Adipose tissue (tissue), 3 donors: Measurements from ENCODE around the gene BRK1. TPM values are rescaled to one million over a fixed set of nuclear protein-coding genes. Genes with fewer than 3 reads are reported as not detected.
"Not testable (repeated sequence)": the region's sequence is repeated elsewhere in the genome, so short reads cannot be mapped to it uniquely, and the experiment has no call there.

Experiments
- H3K27ac ChIP-seq: one replicate; pipeline ENCODE4 v1.5.1; 2013; ENCODE audit warnings: low read depth, low read length
- WGBS, 3 donors: extraction: QIAGEN DNeasy Blood & Tissue Kit; methylation state at CpG; one replicate each; pipeline ENCODE4 v1.1.7; 2013; 5-methylcytosine and 5-hydroxymethylcytosine counted together
- polyA plus RNA-seq, 3 donors: library from polyadenylated mRNA; stranded (reverse); fragments of 200-250 nt; gene quantifications; one replicate each; pipeline ENCODE4 v1.2.3, GENCODE V29; 2013
- donor health status: healthy with polysubstance abuse.
- donor health status: Bipolar disorder and iron deficiency.
- donor health status: healthy.

BRK1 gene
- polyA plus RNA-seq, result 100 to 1,000 TPM in 2 of 3 donors, 10 to 100 TPM in 1; 80.1 to 293 (median 194) TPM

GRCh38 chr3:10115326-10116137, at the start of gene BRK1:
Gene BRK1 (plus strand): TSS chr3:10115675. CDS start chr3:10115702, 27 bp downstream.
- whole genome bisulfite sequencing, 3 donors, result 0% methylated on average over 51 to 54 of the region's 54 CpGs
- no peak within 1 kb of the TSS for H3K27ac ChIP-seq

GRCh38 chr3:10070077-10070476, 45.4 kb upstream of the BRK1 start:
- WGBS, 3 donors, result 95 to 97% (median 95%) methylated on average over 7 to 30 of the region's 33 CpGs
- H3K27ac ChIP-seq, result not testable (repeated sequence)

- no peak overlapping the region for H3K27ac ChIP-seq
Measured at GRCh38 chr3:10074666-10075065, 40.8 kb upstream of the BRK1 start.

GRCh38 chr3:10081871-10082270, 33.6 kb upstream of the BRK1 start:
- WGBS, 3 donors, result 92 to 96% (median 94%) methylated on average over 4 of the region's 4 CpGs
- no peak overlapping the region for H3K27ac ChIP-seq

- no peak overlapping the region for H3K27ac ChIP-seq
- 85 to 96% (median 94%) methylated on average over 1 of the region's 1 CpG for WGBS, 3 donors
Measured at GRCh38 chr3:10085738-10086137, 29.7 kb upstream of the BRK1 start.

GRCh38 chr3:10088256-10088655, 27.2 kb upstream of the BRK1 start:
- WGBS, 3 donors, result 75 to 96% (median 95%) methylated on average over 4 of the region's 4 CpGs
- H3K27ac ChIP-seq, result no peak overlapping the region

- 39 to 96% (median 92%) methylated on average over 6 of the region's 6 CpGs for WGBS, 3 donors
Measured at GRCh38 chr3:10090179-10090578, 25.3 kb upstream of the BRK1 start.

GRCh38 chr3:10090774-10091173, 24.7 kb upstream of the BRK1 start:
- not testable (repeated sequence) for H3K27ac ChIP-seq
- 67 to 80% methylated on average over 1 of the region's 1 CpG; no CpG with 5 or more reads in 1 of the 3 donors for WGBS, 3 donors

More at GRCh38 chr3:10090179-10090578, 25.3 kb upstream of the BRK1 start:
- H3K27ac ChIP-seq, result no peak overlapping the region

GRCh38 chr3:10091387-10091786, 24.1 kb upstream of the BRK1 start:
- WGBS, 3 donors, result 86 to 93% methylated on average over 1 to 2 of the region's 2 CpGs; no CpG with 5 or more reads in 1 of the 3 donors
- H3K27ac ChIP-seq, result not testable (repeated sequence)

GRCh38 chr3:10093678-10094077, 21.8 kb upstream of the BRK1 start:
- H3K27ac ChIP-seq, result no peak overlapping the region
- 96 to 98% (median 96%) methylated on average over 3 of the region's 3 CpGs for WGBS, 3 donors

GRCh38 chr3:10099041-10099440, 16.4 kb upstream of the BRK1 start:
- no peak overlapping the region for H3K27ac ChIP-seq
- 97 to 98% (median 97%) methylated on average over 5 of the region's 5 CpGs for WGBS, 3 donors

GRCh38 chr3:10106919-10107318, 8.6 kb upstream of the BRK1 start:
- WGBS, 3 donors, result 69 to 87% (median 74%) methylated on average over 2 of the region's 2 CpGs

GRCh38 chr3:10108091-10108490, 7.4 kb upstream of the BRK1 start, which contains the start of gene FANCD2OS:
Gene FANCD2OS (minus strand): TSS chr3:10108255. CDS start chr3:10104774, 3,481 bp downstream.
- H3K27ac ChIP-seq, result no peak within 1 kb of the TSS
- 75 to 82% (median 75%) methylated on average over 26 to 28 of the region's 28 CpGs for WGBS, 3 donors

More at GRCh38 chr3:10106919-10107318, 8.6 kb upstream of the BRK1 start:
- H3K27ac ChIP-seq, result no peak overlapping the region

GRCh38 chr3:10116138-10116460, 624 bp downstream of the BRK1 start:
- 0 to 1% (median 0%) methylated on average over 10 of the region's 10 CpGs for WGBS, 3 donors
- no peak overlapping the region for H3K27ac ChIP-seq

GRCh38 chr3:10116928-10117327, 1.5 kb downstream of the BRK1 start:
- H3K27ac ChIP-seq, result no peak overlapping the region
- 90 to 94% (median 92%) methylated on average over 4 of the region's 4 CpGs for WGBS, 3 donors

GRCh38 chr3:10119376-10119775, 3.9 kb downstream of the BRK1 start:
- WGBS, 3 donors, result 72 to 84% (median 83%) methylated on average over 4 of the region's 4 CpGs
- H3K27ac ChIP-seq, result no peak overlapping the region

- WGBS, 3 donors, result 91 to 94% (median 92%) methylated on average over 2 of the region's 2 CpGs
- no peak overlapping the region for H3K27ac ChIP-seq
Measured at GRCh38 chr3:10121064-10121463, 5.6 kb downstream of the BRK1 start.

GRCh38 chr3:10122724-10123123, 7.2 kb downstream of the BRK1 start:
- H3K27ac ChIP-seq, result peak overlapping the region; percentile 48
- WGBS, 3 donors, result 80 to 86% (median 86%) methylated on average over 4 of the region's 4 CpGs

- not testable (repeated sequence) for H3K27ac ChIP-seq
- WGBS, 3 donors, result 89 to 92% (median 91%) methylated on average over 9 of the region's 9 CpGs
Measured at GRCh38 chr3:10135872-10136271, 20.4 kb downstream of the BRK1 start.

GRCh38 chr3:10136426-10137005, 21.0 kb downstream of the BRK1 start:
- no peak overlapping the region for H3K27ac ChIP-seq
- WGBS, 3 donors, result 90 to 94% (median 92%) methylated on average over 17 to 25 of the region's 25 CpGs
